T follicular helper cell (primary cell): Measurements from ENCODE around the gene SLCO1A2.
"Not testable (repeated sequence)": the region's sequence is repeated elsewhere in the genome, so short reads cannot be mapped to it uniquely, and the experiment has no call there.

ENCODE experiments used
- DNase-seq: peaks from one replicate; pipeline ENCODE4 v3.0.0-alpha.2; 2020; ENCODE audit warnings: low read depth
- total RNA-seq, 2 experiments: gene quantifications; one replicate each; lab custom pipeline; 2026; lab: John Stamatoyannopoulos, UW

SLCO1A2 gene, protein sequence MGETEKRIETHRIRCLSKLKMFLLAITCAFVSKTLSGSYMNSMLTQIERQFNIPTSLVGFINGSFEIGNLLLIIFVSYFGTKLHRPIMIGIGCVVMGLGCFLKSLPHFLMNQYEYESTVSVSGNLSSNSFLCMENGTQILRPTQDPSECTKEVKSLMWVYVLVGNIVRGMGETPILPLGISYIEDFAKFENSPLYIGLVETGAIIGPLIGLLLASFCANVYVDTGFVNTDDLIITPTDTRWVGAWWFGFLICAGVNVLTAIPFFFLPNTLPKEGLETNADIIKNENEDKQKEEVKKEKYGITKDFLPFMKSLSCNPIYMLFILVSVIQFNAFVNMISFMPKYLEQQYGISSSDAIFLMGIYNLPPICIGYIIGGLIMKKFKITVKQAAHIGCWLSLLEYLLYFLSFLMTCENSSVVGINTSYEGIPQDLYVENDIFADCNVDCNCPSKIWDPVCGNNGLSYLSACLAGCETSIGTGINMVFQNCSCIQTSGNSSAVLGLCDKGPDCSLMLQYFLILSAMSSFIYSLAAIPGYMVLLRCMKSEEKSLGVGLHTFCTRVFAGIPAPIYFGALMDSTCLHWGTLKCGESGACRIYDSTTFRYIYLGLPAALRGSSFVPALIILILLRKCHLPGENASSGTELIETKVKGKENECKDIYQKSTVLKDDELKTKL
- 0 to 0.06 reads per million in 2 experiments for total RNA-seq

DNA sequence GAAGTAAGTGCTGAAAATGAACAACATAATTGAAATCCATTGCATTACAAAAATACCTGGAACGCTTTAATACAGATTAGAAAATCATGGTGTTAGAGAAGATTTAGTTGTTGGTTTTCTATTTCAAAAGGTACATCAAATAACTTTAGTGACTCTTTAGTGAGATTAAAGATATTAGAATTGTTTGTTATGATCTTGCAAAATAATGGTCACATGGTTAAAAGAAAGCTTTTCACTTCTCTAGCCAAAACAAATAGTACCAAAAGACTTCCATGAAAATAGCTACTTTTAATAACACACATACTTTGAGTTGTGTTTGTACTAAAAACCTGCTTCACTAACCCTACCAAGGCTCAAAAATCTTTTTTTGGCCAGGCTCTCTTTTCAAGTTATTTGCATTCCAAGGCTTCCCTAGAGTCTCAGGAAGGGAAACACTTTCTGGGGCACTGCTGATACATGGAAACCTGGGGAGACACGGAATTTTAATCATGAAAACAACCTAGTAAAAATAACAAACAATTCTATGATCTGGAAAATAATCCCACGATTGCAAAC lies at the start of gene SLCO1A2:
SLCO1A2 (minus strand) TSS at position 147 of the 555 bp plus-strand sequence. CDS start 270 bp downstream, outside the sequence.
- DNase-seq, result no peak

DNA sequence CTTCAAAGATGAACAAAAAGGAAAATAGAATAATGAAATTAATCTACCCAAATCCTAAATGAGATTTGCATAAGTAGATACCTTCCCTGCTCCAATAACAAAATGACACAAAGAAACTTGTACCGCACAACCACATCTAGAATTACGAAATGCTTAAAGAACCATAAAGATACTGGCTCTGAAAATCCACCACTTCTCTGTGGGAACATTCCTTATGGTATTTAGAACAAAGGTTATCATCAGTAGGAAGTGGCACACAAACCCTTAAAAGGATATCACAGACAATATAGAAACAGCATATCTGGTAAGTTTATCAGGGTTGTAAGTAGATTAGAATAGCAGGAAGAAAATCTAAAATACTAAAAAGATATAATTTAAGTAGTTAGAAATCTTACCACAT lies 49.5 kb upstream of the SLCO1A2 start:
- DNase-seq, result no peak

- not testable (repeated sequence) for DNase-seq
These were observed 46.6 kb upstream of the SLCO1A2 start for GRCh38 chr12:21381320-21381719.

- DNase-seq, result no peak
These were observed 44.5 kb upstream of the SLCO1A2 start for GRCh38 chr12:21379218-21379617.

DNA sequence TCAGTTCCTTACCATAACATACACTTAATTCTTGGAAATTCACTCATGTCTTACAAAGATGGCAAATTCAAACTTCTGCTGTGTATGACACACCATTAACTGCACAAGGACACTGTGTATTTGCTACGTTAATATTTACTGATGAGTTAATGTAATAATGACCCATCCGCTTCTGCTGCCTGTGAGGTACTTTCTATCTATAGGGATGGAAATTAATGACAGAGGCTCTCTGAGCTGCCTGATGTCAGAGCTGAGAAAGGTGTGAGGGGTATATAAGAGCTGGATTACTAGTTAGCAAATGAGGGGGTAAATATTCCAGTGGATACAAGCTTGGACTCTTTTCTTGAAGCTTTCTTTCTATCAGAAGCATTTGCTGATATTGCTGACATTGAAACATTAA lies 37.9 kb upstream of the SLCO1A2 start, which contains the start of gene IAPP:
IAPP (plus strand) TSS at position 301 of the 400 bp plus-strand sequence. CDS start 450 bp downstream, outside the sequence.
- no peak for DNase-seq

GRCh38 chr12:21370845-21371449 lies 36.2 kb upstream of the SLCO1A2 start:
- DNase-seq, result no peak

GRCh38 chr12:21369141-21369980 lies 34.6 kb upstream of the SLCO1A2 start:
- DNase-seq, result no peak

GRCh38 chr12:21360632-21361031 lies 25.9 kb upstream of the SLCO1A2 start:
- DNase-seq, result not testable (repeated sequence)

DNA sequence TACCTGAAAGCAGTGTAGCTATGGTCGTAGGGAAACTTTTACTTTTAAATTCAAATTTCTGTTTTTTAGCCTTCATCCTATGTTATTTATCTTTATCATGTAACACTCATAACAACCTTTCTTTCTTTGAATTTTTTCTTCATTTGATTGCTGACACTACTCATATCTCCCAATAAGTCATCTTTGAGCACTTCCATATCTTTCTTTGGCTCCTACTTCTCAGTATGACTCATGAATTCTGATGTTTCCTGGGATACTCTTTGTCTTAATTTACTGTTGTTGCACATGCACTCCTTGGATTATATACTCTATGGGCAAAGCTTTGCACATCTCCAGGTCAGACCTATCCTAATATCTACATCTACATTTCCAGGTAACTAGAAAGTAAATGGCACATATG lies 19.9 kb upstream of the SLCO1A2 start:
- no peak for DNase-seq

DNA sequence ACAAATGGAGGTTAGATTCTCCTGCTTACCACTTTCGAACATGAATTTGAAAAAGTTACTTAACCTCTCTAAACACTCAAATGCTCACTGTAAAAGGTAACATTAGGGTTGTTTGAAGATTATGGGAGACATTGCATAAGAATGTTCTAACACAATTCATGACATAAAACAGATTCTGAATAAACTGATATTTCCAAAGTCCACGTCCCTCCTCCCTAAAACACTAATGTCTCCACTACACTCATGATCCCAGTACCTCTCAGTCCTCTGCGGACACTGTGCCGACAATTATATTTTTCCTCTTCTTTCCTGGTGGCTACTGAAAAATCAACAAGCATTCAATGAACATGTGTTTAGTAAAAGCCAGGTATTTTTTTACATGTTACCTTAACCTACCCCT lies 19.2 kb upstream of the SLCO1A2 start:
- no peak for DNase-seq

- no peak for DNase-seq
These were observed 18.8 kb upstream of the SLCO1A2 start for GRCh38 chr12:21353487-21353886.

- DNase-seq, result no peak
These were observed 16.3 kb upstream of the SLCO1A2 start for GRCh38 chr12:21350975-21351374.

GRCh38 chr12:21346542-21347205 lies 12.0 kb upstream of the SLCO1A2 start:
- DNase-seq, result no peak

DNA sequence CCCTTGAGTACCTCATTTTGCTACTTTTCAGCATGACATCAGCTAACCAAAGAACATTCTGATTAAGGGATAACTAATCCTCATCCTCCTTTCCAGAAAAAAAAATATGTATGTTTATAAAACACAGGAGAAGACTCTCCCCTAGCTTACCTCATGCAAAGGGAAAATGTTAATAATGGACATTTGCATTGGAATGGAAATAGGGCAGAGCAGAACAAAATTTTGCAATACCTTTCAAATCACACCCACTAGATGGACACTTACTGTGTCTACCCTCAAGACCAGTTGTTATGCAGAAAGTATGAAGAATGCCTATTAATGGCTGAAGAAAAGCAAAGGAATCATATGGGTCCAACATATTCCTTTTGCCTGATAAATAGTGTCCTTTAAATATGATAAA lies 8.9 kb upstream of the SLCO1A2 start:
- no peak for DNase-seq

GRCh38 chr12:21341769-21342168 lies 7.1 kb upstream of the SLCO1A2 start:
- no peak for DNase-seq

GRCh38 chr12:21340403-21340802 lies 5.7 kb upstream of the SLCO1A2 start:
- no peak for DNase-seq

DNA sequence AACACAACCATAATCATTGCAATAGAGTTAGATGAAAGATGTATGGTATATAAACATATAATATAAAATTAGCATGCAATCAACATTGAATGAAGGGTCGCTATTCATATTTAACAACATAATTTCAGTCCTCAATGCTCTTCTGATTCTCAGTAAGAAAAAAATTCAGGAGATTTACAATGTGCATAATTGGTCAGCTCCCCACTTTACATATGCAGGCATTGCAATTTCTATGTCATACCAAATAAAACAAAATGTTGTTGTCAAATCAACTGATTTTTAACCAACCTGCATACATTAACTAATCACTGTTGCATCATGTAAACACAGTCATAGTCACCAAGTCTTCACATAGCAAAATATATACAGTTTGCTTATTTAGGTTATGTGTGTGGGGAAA lies 5.2 kb upstream of the SLCO1A2 start:
- no peak for DNase-seq

DNA sequence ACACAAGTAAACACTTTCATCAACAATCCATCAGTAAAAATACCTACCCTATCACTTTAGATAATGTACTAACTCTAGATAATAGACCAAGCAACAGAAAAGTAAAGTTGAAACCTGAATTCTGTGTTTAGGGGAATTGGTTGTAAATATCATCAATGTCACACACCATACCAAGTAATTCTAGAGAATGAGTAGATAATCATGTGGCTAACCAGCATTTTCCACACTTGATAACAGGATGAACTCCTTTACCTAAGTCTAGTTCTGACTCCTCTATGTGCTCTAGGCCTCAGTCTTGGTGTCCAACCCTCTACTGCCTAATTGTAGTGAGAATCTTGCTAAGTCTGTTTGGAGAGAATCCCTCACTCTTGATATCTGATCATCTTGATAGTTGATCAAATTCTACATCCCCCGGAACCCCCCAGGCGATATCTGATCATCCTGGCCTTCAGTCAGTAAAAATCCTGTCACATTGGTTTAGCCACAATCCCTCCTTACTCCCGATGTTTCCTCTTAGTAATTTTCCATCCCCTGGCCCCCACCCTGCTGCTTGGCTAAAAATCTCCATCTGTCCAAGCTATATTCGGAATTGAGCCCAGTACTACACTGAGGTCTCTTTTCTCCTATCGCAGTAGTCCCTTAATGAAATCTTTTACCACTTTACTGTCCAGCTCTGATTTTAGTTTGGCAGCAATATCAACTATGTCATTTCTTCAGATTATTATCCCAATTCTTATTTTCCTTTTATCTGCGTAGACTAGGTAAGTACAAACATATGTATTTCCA lies 3.4 kb upstream of the SLCO1A2 start:
- no peak for DNase-seq

- DNase-seq, result no peak
These were observed 2.7 kb upstream of the SLCO1A2 start for GRCh38 chr12:21337453-21337852.

- DNase-seq, result no peak
These were observed 1.9 kb upstream of the SLCO1A2 start for GRCh38 chr12:21336656-21337055.
